ENCODE results near the gene PRCD.
"Not testable (repeated sequence)": the region's sequence is repeated elsewhere in the genome, so short reads cannot be mapped to it uniquely, and the experiment has no call there.

Gene PRCD

GRCh38 chr17:76558198-76559095 lies 18.6 kb downstream of the PRCD start:
- DNase-seq: peak; percentile 64

GRCh38 chr17:76559460-76559859 lies 19.6 kb downstream of the PRCD start:
- DNase-seq: not testable (repeated sequence)

- no peak for DNase-seq
These were observed 20.4 kb downstream of the PRCD start for GRCh38 chr17:76560036-76560876.

GRCh38 chr17:76560877-76561221 lies 21.0 kb downstream of the PRCD start:
- no peak for DNase-seq

- no peak for DNase-seq
These were observed 21.5 kb downstream of the PRCD start for GRCh38 chr17:76561332-76561731.

- DNase-seq: no peak
These were observed 22.0 kb downstream of the PRCD start for GRCh38 chr17:76561799-76562268.

GRCh38 chr17:76562734-76563148 lies 22.9 kb downstream of the PRCD start:
- no peak for DNase-seq

- DNase-seq: not testable (repeated sequence)
These were observed 23.5 kb downstream of the PRCD start for GRCh38 chr17:76563359-76563758.

- not testable (repeated sequence) for DNase-seq
These were observed 25.3 kb downstream of the PRCD start for GRCh38 chr17:76564991-76565727.

- no peak for DNase-seq
These were observed 26.1 kb downstream of the PRCD start for GRCh38 chr17:76565728-76566612.

- no peak for DNase-seq
These were observed 26.7 kb downstream of the PRCD start for GRCh38 chr17:76566613-76566943.

GRCh38 chr17:76566988-76567431 lies 27.2 kb downstream of the PRCD start:
- DNase-seq: no peak

- DNase-seq: no peak
These were observed 28.0 kb downstream of the PRCD start for GRCh38 chr17:76567634-76568432.

- no peak for DNase-seq
These were observed 29.0 kb downstream of the PRCD start for GRCh38 chr17:76568811-76569221.

- DNase-seq: peak; percentile 78
These were observed 29.9 kb downstream of the PRCD start for GRCh38 chr17:76569607-76570279.

- no peak for DNase-seq
These were observed 30.6 kb downstream of the PRCD start for GRCh38 chr17:76570457-76570856.

GRCh38 chr17:76570877-76571471 lies 31.1 kb downstream of the PRCD start:
- DNase-seq: no peak

GRCh38 chr17:76572201-76572910 lies 32.5 kb downstream of the PRCD start:
- DNase-seq: no peak

GRCh38 chr17:76573096-76573495 lies 33.3 kb downstream of the PRCD start:
- no peak for DNase-seq

All from eye (tissue), 1 donor.